Lower leg skin (tissue), 4 donors: ENCODE results near the gene IGFL4. TPM values are rescaled to one million over a fixed set of nuclear protein-coding genes. Genes with fewer than 3 reads are reported as not detected.

Experiments used
- DNase-seq, 2 donors: peaks; one replicate each; pipeline ENCODE4 v3.0.0-alpha.2; 2019; ENCODE audit warnings: low spot score in 2 of 2
- H3K4me3 ChIP-seq: fragments of 200-600 bp; sonication (generic); 2 replicates; pipeline ENCODE4 v1.5.1; 2017; ENCODE audit warnings: mild to moderate bottlenecking, low read depth; ENCODE audit not compliant: poor library complexity, severe bottlenecking
- CTCF ChIP-seq, 3 donors: fragments of 450-650 bp; IDR thresholded peaks; one replicate each; pipeline ENCODE4 v1.5.1; 2016; ENCODE audit warnings: antibody characterized with exemption in 3 of 3, mild to moderate bottlenecking in 3 of 3, moderate library complexity in 2 of 3
- POLR2A ChIP-seq, 2 donors: fragments of 450-650 bp; IDR thresholded peaks; one replicate each; pipeline ENCODE4 v1.6.1; 2016 to 2017; ENCODE audit warnings: antibody characterized with exemption in 2 of 2, mild to moderate bottlenecking in 1 of 2, moderate library complexity in 1 of 2
- WGBS, 2 donors: methylation state at CpG; one replicate each; pipeline ENCODE4 v1.1.5; 2018; 5-methylcytosine and 5-hydroxymethylcytosine counted together
- intact Hi-C: fragments of 100-400 bp; cut with DNase I; formaldehyde crosslinking; loops from one replicate; pipeline ENCODE4 v1.15.0; 2023; ENCODE audit warnings: low total_unique reads
- total RNA-seq, 4 donors: library from RNA; depleted of rRNA; stranded (reverse); fragments of >200 nt; gene quantifications; one replicate each; pipeline ENCODE4 v1.1.0, GENCODE V29; 2016

Gene IGFL4
- total RNA-seq, 4 donors from 2014 or later: 0.80 to 5.5 (median 2.7) TPM

DNA sequence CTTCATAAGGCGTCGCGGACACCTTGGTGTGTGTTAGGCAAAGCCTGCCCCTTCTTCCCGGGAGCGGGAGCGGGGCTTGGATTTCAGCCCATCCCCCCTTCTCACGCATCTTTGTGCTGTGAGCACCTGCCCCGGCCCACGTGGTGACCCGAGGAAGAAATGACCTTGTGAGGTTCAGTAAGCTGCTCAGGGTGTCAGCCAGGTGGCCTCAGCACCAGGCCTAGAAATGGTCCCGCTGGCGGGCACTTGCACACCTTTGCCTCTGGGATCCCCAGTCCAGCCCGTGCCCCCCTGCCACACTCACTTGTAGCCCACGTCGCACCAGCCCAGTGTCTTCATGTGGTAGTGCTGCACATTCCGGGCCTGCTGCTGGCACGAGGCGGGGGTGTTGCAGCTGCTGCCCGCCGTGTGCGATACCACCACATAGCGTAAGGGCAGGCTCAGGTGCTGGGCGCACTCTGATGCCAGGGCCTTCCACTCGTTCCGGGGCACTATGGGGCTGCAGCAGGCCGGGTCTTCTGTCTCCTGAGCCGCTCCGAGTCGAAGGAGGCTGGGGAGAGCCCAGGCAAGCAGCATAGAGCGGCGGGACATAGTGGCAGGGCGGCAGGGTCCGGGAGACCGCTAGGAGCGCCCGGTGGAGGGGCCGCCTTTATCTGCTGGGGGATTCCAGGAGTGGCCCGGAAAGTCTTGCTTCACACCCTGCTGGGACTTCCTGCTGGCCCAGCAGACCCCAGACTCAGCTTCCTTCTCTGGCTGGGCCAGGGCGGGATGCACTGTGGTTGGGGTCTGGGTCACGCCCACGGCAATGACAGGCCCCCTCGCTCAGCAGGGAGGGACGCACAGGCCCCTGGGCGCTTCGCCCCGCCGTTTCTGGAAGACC, 18.1 kb downstream of the IGFL4 start, which contains the start of gene PGLYRP1:
Gene PGLYRP1, minus strand, starts transcription at position 623 of the 880 bp plus-strand sequence. Its CDS starts 32 bp downstream, at position 591.
- 25 to 55% methylated on average over 18 to 41 of the region's 47 CpGs for WGBS, 2 donors
- no peak within 1 kb of the TSS for H3K4me3 ChIP-seq
- intact Hi-C loops: no loop called here
- TF ChIP-seq CTCF (IDR thresholded peaks at IDR 0.05) (no peak), POLR2A (IDR thresholded peaks at IDR 0.05) (no peak)
- DNase-seq: peak in 1 of 2 donors; percentile 78

- DNase-seq: peak in 1 of 2 donors; percentile 79
- intact Hi-C loops: no loop called here
- 34 to 37% methylated on average over 12 of the region's 12 CpGs for WGBS, 2 donors
- H3K4me3 ChIP-seq: no peak overlapping the region
- TF ChIP-seq CTCF (IDR thresholded peaks at IDR 0.05) (no peak), POLR2A (IDR thresholded peaks at IDR 0.05) (no peak)
These were observed 18.8 kb downstream of the IGFL4 start for GRCh38 chr19:46022061-46022430.

DNA sequence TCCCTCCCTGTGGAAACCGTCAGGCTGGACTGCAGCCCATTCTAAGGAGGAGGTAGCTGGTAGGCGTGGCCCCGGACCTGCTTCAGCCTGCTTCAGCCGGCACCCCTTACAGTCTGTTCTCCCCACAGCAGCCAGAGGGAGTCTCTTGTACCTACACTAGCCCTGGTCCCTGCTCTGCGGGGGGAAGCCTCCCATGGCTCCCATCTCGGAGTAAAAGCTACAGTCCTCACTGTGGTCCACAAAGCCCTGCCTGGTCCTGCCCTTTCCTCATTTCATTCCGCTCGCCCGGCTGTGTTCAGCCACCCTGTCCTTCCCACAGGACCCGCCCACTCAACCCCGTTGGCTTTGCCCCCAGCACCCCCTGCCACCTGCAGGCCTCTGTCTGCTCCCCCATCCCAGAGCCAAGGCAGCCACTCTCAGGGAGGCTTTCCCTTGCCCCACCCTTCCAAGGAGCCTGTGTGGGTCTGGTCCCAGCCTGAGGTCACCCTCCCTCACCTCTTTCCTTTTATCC, 19.2 kb downstream of the IGFL4 start:
- intact Hi-C loops: no loop called here
- TF ChIP-seq POLR2A (IDR thresholded peaks at IDR 0.05) (no peak), CTCF (IDR thresholded peaks at IDR 0.05) (no peak)
- WGBS, 2 donors: 33 to 43% methylated on average over 11 of the region's 11 CpGs
- no peak for DNase-seq
- no peak overlapping the region for H3K4me3 ChIP-seq

DNA sequence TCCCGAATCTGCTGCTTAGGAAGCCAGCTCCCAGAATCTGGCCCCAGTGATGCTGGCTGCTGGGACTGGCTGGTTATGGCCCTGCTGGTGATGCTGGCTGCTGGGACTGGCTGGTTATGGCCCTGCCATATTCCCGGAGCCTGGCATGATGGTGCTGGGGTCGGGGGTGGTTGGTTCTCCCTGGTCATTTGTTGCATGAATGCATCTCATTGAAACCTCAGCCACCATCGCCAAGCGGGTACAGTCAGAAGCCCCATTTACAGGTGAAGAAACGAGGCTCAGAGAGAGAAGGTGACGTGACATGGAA, 20.0 kb downstream of the IGFL4 start:
- TF ChIP-seq POLR2A (IDR thresholded peaks at IDR 0.05) (no peak), CTCF (IDR thresholded peaks at IDR 0.05) (no peak)
- H3K4me3 ChIP-seq: no peak overlapping the region
- intact Hi-C loops: no loop called here
- WGBS, 2 donors: 54 to 69% methylated on average over 7 of the region's 7 CpGs
- DNase-seq: no peak

GRCh38 chr19:46019270-46019669, 21.5 kb downstream of the IGFL4 start:
- TF ChIP-seq POLR2A (IDR thresholded peaks at IDR 0.05) (no peak), CTCF (IDR thresholded peaks at IDR 0.05) (no peak)
- intact Hi-C loops: no loop called here
- DNase-seq: no peak
- WGBS, 2 donors: 90 to 92% methylated on average over 11 to 13 of the region's 13 CpGs
- H3K4me3 ChIP-seq: no peak overlapping the region
